OCI-LY1 (cell line): ENCODE measurements around the gene AHI1.

Experiments
- H2AFZ ChIP-seq: fragments of 200-600 bp; sonication (generic), shearing (Covaris generic); 2 replicates; pipeline ENCODE4 v1.6.0; 2014; ENCODE audit warnings: antibody characterized with exemption, mild to moderate bottlenecking, low read length
- H3F3A ChIP-seq: fragments of 200-600 bp; sonication (generic), shearing (Covaris generic); 2 replicates; pipeline ENCODE4 v1.6.0; 2014; ENCODE audit warnings: mild to moderate bottlenecking, antibody characterized with exemption, low read length, moderate library complexity; ENCODE audit not compliant: insufficient read depth
- H3K27ac ChIP-seq: fragments of 200-600 bp; sonication (generic); 2 replicates; pipeline ENCODE4 v1.5.1; 2014; ENCODE audit warnings: low read length, mixed run types, mild to moderate bottlenecking, low read depth; ENCODE audit not compliant: poor library complexity, severe bottlenecking
- H3K27me3 ChIP-seq: fragments of 200-600 bp; sonication (generic); 2 replicates; pipeline ENCODE4 v1.6.0; 2014; ENCODE audit warnings: antibody characterized with exemption, mild to moderate bottlenecking, low read length, moderate library complexity; ENCODE audit not compliant: insufficient read depth
- H3K36me3 ChIP-seq: fragments of 200-600 bp; sonication (generic); 2 replicates; pipeline ENCODE4 v1.6.1; 2014; ENCODE audit warnings: mild to moderate bottlenecking, antibody characterized with exemption, low read length, moderate library complexity, mixed read lengths; ENCODE audit not compliant: insufficient read depth
- H3K4me1 ChIP-seq: fragments of 200-600 bp; sonication (generic); 2 replicates; pipeline ENCODE4 v1.5.1; 2014; ENCODE audit warnings: mild to moderate bottlenecking, low read length, moderate library complexity; ENCODE audit not compliant: insufficient read depth, severe bottlenecking
- H3K4me2 ChIP-seq: fragments of 200-600 bp; sonication (generic), shearing (Covaris generic); 2 replicates; pipeline ENCODE4 v1.6.1; 2014; ENCODE audit warnings: low read length
- H3K4me3 ChIP-seq: fragments of 200-600 bp; sonication (generic); 2 replicates; pipeline ENCODE4 v1.5.1; 2014; ENCODE audit warnings: low read length, low read depth, mild to moderate bottlenecking, mixed read lengths; ENCODE audit not compliant: poor library complexity, severe bottlenecking
- H3K79me2 ChIP-seq: fragments of 200-600 bp; shearing (Covaris generic); 2 replicates; pipeline ENCODE4 v1.6.1; 2016; ENCODE audit warnings: mixed run types, low read length, mixed read lengths; ENCODE audit not compliant: insufficient read depth
- H3K9ac ChIP-seq: fragments of 200-600 bp; sonication (generic), shearing (Covaris generic); 2 replicates; pipeline ENCODE4 v1.6.1; 2014; ENCODE audit warnings: mild to moderate bottlenecking, low read length, mixed read lengths
- H3K9me2 ChIP-seq: fragments of 200-600 bp; sonication (generic), shearing (Covaris generic); 2 replicates; pipeline ENCODE4 v1.6.1; 2014; ENCODE audit warnings: low read depth, mild to moderate bottlenecking, low read length, mixed read lengths
- H3K9me3 ChIP-seq: fragments of 200-600 bp; shearing (Covaris generic); 2 replicates; pipeline ENCODE4 v1.6.1; 2014; ENCODE audit warnings: low read length, mixed read lengths
- H4K20me1 ChIP-seq: fragments of 200-600 bp; sonication (generic), shearing (Covaris generic); 2 replicates; pipeline ENCODE4 v1.6.0; 2016; ENCODE audit warnings: mild to moderate bottlenecking, low read length; ENCODE audit not compliant: insufficient read depth
- CTCF ChIP-seq: fragments of 200-600 bp; sonication (generic), shearing (Covaris generic); IDR thresholded peaks from 2 replicates; pipeline ENCODE4 v1.5.1; 2017; ENCODE audit warnings: mild to moderate bottlenecking, antibody characterized with exemption, low read length, moderate library complexity, mixed read lengths
- EZH2 ChIP-seq: fragments of 200-600 bp; sonication (generic), shearing (Covaris generic); IDR thresholded peaks from 2 replicates; pipeline ENCODE4 v1.8.0; 2017; ENCODE audit warnings: borderline replicate concordance, mixed run types, mild to moderate bottlenecking, antibody characterized with exemption, low read length, moderate library complexity, mixed read lengths

Gene AHI1

DNA sequence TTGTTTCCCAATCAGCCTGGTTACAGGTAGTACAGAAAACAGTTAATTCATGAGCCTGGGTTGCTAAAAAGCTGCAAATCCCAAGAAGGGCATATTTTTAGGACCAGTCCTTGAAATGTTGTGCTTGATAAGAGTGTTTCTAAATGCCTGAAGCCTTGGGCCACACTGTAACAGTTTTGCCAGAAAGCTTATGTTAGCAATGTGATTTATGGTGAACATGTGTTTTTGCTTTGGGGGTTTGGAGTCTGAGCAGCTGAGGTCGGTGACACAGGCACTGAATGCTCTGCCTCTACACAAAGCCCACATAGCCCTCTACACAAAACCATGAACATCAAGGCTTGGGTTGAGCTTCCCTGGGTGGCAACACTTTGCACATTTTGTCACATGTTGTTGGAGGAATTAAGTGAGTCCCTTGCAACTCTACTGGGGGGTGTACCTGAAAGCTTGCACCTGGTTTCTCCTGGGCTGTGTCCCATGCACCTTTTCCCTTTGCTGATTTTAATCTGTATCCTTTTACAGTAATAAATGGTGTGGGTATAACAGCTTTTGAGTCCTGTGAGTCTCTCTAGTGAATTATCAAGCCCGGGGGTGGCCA, 22.2 kb downstream of the AHI1 start:
- Histone ChIP-seq H3K9me3 (peaks cover 17% of the 10 kb centered on the region), H3K27ac (no peak overlapping the region), H3K4me2 (no peak overlapping the region), H3K79me2 (no peaks in the 10 kb centered on the region), H4K20me1 (no peaks in the 10 kb centered on the region), H3K27me3 (no peaks in the 10 kb centered on the region), H3K9me2 (no peaks in the 10 kb centered on the region), H3K4me1 (no peaks in the 10 kb centered on the region), H3K9ac (no peak overlapping the region), H3F3A (no peaks in the 10 kb centered on the region), H3K4me3 (no peak overlapping the region), H3K36me3 (peaks cover 23% of the 10 kb centered on the region), H2AFZ (no peak overlapping the region)
- TF ChIP-seq CTCF (no peak), EZH2 (no peak)

GRCh38 chr6:135474362-135474761, 23.2 kb downstream of the AHI1 start:
- no peaks in the 10 kb centered on the region for H3K4me1 ChIP-seq
- no peak overlapping the region for H3K4me2 ChIP-seq
- H3K27me3 ChIP-seq, result no peaks in the 10 kb centered on the region
- no peaks in the 10 kb centered on the region for H4K20me1 ChIP-seq
- H3K9ac ChIP-seq, result no peak overlapping the region
- no peak for TF ChIP-seq CTCF
- TF ChIP-seq EZH2, result no peak
- no peak overlapping the region for H2AFZ ChIP-seq
- H3F3A ChIP-seq, result no peaks in the 10 kb centered on the region
- H3K27ac ChIP-seq, result no peak overlapping the region
- H3K9me3 ChIP-seq, result peaks cover 12% of the 10 kb centered on the region
- H3K9me2 ChIP-seq, result no peaks in the 10 kb centered on the region
- no peaks in the 10 kb centered on the region for H3K79me2 ChIP-seq
- H3K4me3 ChIP-seq, result no peak overlapping the region
- peaks cover 15% of the 10 kb centered on the region for H3K36me3 ChIP-seq

DNA sequence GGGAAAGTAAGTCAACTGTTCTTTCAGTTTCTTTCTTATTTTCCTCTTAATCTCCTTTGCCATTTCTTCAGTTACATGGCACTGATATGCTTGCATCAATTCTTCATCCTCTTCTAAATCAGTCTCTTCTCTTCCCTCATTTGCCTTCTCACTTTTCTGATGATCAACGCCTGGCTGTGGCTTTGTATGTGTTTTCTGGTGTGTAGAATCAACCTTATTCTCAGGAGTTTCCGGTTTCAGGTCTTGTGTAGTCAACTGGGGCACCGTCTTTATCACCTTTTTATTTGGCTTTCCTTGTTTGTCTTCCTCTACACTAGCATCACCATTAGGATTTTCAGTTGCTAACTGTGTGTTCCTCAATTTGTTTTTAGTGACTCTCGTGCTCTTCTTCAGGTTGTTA, 31.6 kb downstream of the AHI1 start:
- no peak overlapping the region for H3K27ac ChIP-seq
- peaks cover 10% of the 10 kb centered on the region for H3K36me3 ChIP-seq
- no peaks in the 10 kb centered on the region for H3F3A ChIP-seq
- no peaks in the 10 kb centered on the region for H3K79me2 ChIP-seq
- H3K9ac ChIP-seq, result no peak overlapping the region
- H3K4me3 ChIP-seq, result no peak overlapping the region
- no peak overlapping the region for H2AFZ ChIP-seq
- H3K4me1 ChIP-seq, result peaks cover 9% of the 10 kb centered on the region
- TF ChIP-seq CTCF (no peak), EZH2 (no peak)
- H4K20me1 ChIP-seq, result no peaks in the 10 kb centered on the region
- H3K4me2 ChIP-seq, result no peak overlapping the region; the same call in 1 of the 2 replicates
- H3K27me3 ChIP-seq, result no peaks in the 10 kb centered on the region
- H3K9me2 ChIP-seq, result no peaks in the 10 kb centered on the region
- H3K9me3 ChIP-seq, result no peaks in the 10 kb centered on the region
